ENCODE measurements around the gene ADH4.

Gene ADH4

GRCh38 chr4:99091216-99091575 is 52.9 kb downstream of the ADH4 start:
- Histone ChIP-seq H3K79me2 (ENCODE audit: insufficient read depth, low read length) (peaks cover 36% of the 10 kb centered on the region), H4K20me1 (ENCODE audit: insufficient read depth, low read length, poor library complexity, severe bottlenecking) (peaks cover 13% of the 10 kb centered on the region), H3K36me3 (ENCODE audit: insufficient read depth, low read length) (no peaks in the 10 kb centered on the region), H3K4me2 (ENCODE audit: low read depth, low read length, poor library complexity, severe bottlenecking) (peak overlapping the region; percentile 74), H3K9me3 (ENCODE audit: insufficient read depth, low read depth, low read length) (no peaks in the 10 kb centered on the region), H3F3A (ENCODE audit: low read depth) (no peaks in the 10 kb centered on the region), H2AFZ (ENCODE audit: low read length) (peak overlapping the region; percentile 25; the same call in 1 of the 2 replicates), H3K27me3 (ENCODE audit: insufficient read depth, low read length, poor library complexity, severe bottlenecking) (no peaks in the 10 kb centered on the region), H3K9me2 (replicated peaks; ENCODE audit: low read depth, low read length) (no peaks in the 10 kb centered on the region), H3K9ac (ENCODE audit: low read depth, low read length, poor library complexity, severe bottlenecking) (peak overlapping the region; percentile 61), H3K4me3 (ENCODE audit: low read length, poor library complexity, severe bottlenecking) (peak overlapping the region; percentile 99), H3K4me1 (ENCODE audit: insufficient read depth, low read length, poor library complexity, severe bottlenecking) (peaks cover 37% of the 10 kb centered on the region)
- TF ChIP-seq CTCF (conservative IDR thresholded peaks at IDR 0.05; ENCODE audit: low read length) (no peak), EZH2phosphoT487 (IDR thresholded peaks at IDR 0.05; ENCODE audit: borderline replicate concordance) (no peak)

- Histone ChIP-seq H3K4me2 (ENCODE audit: low read depth, low read length, poor library complexity, severe bottlenecking) (peak overlapping the region; percentile 74), H4K20me1 (ENCODE audit: insufficient read depth, low read length, poor library complexity, severe bottlenecking) (peaks cover 13% of the 10 kb centered on the region), H3K9me2 (replicated peaks; ENCODE audit: low read depth, low read length) (no peaks in the 10 kb centered on the region), H3K79me2 (ENCODE audit: insufficient read depth, low read length) (peaks cover 40% of the 10 kb centered on the region), H3K4me3 (ENCODE audit: low read length, poor library complexity, severe bottlenecking) (peak overlapping the region; percentile 99), H3K27me3 (ENCODE audit: insufficient read depth, low read length, poor library complexity, severe bottlenecking) (no peaks in the 10 kb centered on the region), H3K9ac (ENCODE audit: low read depth, low read length, poor library complexity, severe bottlenecking) (peak overlapping the region; percentile 61), H3K4me1 (ENCODE audit: insufficient read depth, low read length, poor library complexity, severe bottlenecking) (peaks cover 37% of the 10 kb centered on the region), H3K36me3 (ENCODE audit: insufficient read depth, low read length) (no peaks in the 10 kb centered on the region), H3K9me3 (ENCODE audit: insufficient read depth, low read depth, low read length) (no peaks in the 10 kb centered on the region), H2AFZ (ENCODE audit: low read length) (peak overlapping the region; percentile 25; the same call in 1 of the 2 replicates), H3F3A (ENCODE audit: low read depth) (no peaks in the 10 kb centered on the region)
- TF ChIP-seq EZH2phosphoT487 (IDR thresholded peaks at IDR 0.05; ENCODE audit: borderline replicate concordance) = no peak
Measured at GRCh38 chr4:99090481-99091215, 53.4 kb downstream of the ADH4 start.

DNA sequence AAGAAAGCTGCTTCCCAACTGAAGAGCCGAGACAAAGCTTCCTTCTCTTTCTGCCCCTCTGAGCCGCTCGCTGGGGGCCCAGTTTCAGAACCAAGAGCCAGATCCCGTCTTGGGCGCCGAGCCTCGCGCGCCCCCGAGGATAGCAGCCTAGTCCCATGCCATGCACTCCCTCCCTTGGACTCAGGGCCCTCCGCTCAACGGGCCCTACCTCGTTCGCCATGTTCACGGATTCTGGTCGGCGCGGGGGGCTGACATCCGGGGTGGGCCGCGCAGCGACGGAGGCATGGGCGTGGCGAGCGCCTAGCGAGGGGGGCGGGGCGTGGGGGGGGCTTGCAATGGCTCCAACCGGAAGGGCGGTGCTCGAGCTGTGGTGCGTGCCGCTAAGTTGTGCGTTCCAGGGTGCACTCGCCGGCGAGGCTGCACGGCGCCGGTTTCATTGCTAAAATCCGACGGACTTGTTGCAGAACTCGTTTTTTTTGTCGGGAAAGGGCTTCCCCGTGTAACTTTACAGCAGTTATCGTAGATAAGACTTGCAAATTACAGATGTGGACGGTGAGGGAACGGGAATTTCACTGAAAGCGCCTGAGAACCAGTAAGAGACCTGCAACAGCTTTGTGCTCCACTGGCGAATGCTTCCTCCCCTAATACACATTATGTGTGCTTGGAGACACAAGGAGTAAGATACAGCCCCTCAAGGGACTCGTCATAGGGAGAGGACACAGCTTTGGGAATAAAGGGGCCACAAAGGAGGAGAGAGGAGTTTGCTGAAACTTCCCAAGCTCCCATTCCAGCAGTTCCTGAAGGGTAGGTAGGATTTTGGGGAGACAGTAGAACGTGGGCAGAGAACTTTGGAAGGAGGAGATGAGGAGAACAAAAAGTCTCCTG is 55.4 kb downstream of the ADH4 start, which contains the start of gene ADH5:
Gene ADH5 (minus strand): TSS at position 308 of the 885 bp plus-strand sequence. CDS start 88 bp downstream, at position 220.
- Histone ChIP-seq H3K9ac (ENCODE audit: low read depth, low read length, poor library complexity, severe bottlenecking) (peak within 1 kb of the TSS; percentile 91), H3K36me3 (ENCODE audit: insufficient read depth, low read length) (peaks cover 13% of the 10 kb centered on the region; the same call in 1 of the 2 replicates), H3K9me3 (ENCODE audit: insufficient read depth, low read depth, low read length) (no peaks in the 10 kb centered on the region), H2AFZ (ENCODE audit: low read length) (peak within 1 kb of the TSS; percentile 87), H3K4me2 (ENCODE audit: low read depth, low read length, poor library complexity, severe bottlenecking) (peak within 1 kb of the TSS; percentile 90), H3K27me3 (ENCODE audit: insufficient read depth, low read length, poor library complexity, severe bottlenecking) (no peaks in the 10 kb centered on the region), H3F3A (ENCODE audit: low read depth) (no peaks in the 10 kb centered on the region), H3K9me2 (replicated peaks; ENCODE audit: low read depth, low read length) (no peaks in the 10 kb centered on the region), H4K20me1 (ENCODE audit: insufficient read depth, low read length, poor library complexity, severe bottlenecking) (peaks cover 13% of the 10 kb centered on the region), H3K79me2 (ENCODE audit: insufficient read depth, low read length) (peaks cover 56% of the 10 kb centered on the region), H3K4me1 (ENCODE audit: insufficient read depth, low read length, poor library complexity, severe bottlenecking) (peaks cover 44% of the 10 kb centered on the region), H3K4me3 (ENCODE audit: low read length, poor library complexity, severe bottlenecking) (peak within 1 kb of the TSS; percentile 99)
- no peak for TF ChIP-seq EZH2phosphoT487 (IDR thresholded peaks at IDR 0.05; ENCODE audit: borderline replicate concordance)
- no peak for TF ChIP-seq CTCF (conservative IDR thresholded peaks at IDR 0.05; ENCODE audit: low read length)
